Choroid plexus epithelial cell (primary cell): ENCODE data around the gene NOC4L.

Source experiments
- DNase-seq: peaks from one replicate; pipeline ENCODE4 v3.0.0-alpha.2; 2010; ENCODE audit warnings: low read depth
- H3K4me3 ChIP-seq: 2 replicates; pipeline ENCODE4 v1.5.1; 2011; ENCODE audit warnings: low read depth, mild to moderate bottlenecking, control low read depth, low read length, moderate library complexity
- CTCF ChIP-seq: conservative IDR thresholded peaks from 2 replicates; pipeline ENCODE4 v1.5.1; 2011; ENCODE audit warnings: low read depth, mild to moderate bottlenecking, control low read depth, inconsistent platforms, low read length, moderate library complexity

Gene NOC4L

GRCh38 chr12:132199101-132199500, 54.8 kb downstream of the NOC4L start:
- no peak for DNase-seq
- no peak overlapping the region for H3K4me3 ChIP-seq
- no peak for TF ChIP-seq CTCF

- TF ChIP-seq CTCF, result no peak
- DNase-seq, result no peak
- no peak overlapping the region for H3K4me3 ChIP-seq
Observed at GRCh38 chr12:132199526-132200319, 55.5 kb downstream of the NOC4L start.

- no peak for TF ChIP-seq CTCF
- no peak for DNase-seq
- H3K4me3 ChIP-seq, result no peak overlapping the region
Observed at GRCh38 chr12:132200800-132201199, 56.5 kb downstream of the NOC4L start.

- no peak for TF ChIP-seq CTCF
- no peak for DNase-seq
- no peak overlapping the region for H3K4me3 ChIP-seq
Observed at GRCh38 chr12:132201391-132202120, 57.3 kb downstream of the NOC4L start.
